ENCODE data around the gene GGA3. TPM values are rescaled to one million over a fixed set of nuclear protein-coding genes. Genes with fewer than 3 reads are reported as not detected.
"Not testable (repeated sequence)": the region's sequence is repeated elsewhere in the genome, so short reads cannot be mapped to it uniquely, and the experiment has no call there.

GGA3 gene
- polyA plus RNA-seq, 2 of the 4 experiments (the other 2 are of a cell fraction), result 35.8 to 43.6 TPM

GRCh38 chr17:75207760-75208159 is 53.6 kb downstream of the GGA3 start:
- no peak overlapping the region for H3K27ac ChIP-seq
- FAIRE-seq, result no peak

GRCh38 chr17:75207050-75207407 is 54.4 kb downstream of the GGA3 start:
- H3K27ac ChIP-seq, result peak overlapping the region in 1 of 2 experiments; percentile 96; a peak in 2 of 6 replicates
- CTCF ChIA-PET, result interaction anchor here (0.6 to 23.8 kb wide), 11 partner anchors 10 to 249 kb away, joined by 3 to 543 read pairs (median 5); partner anchors contain the start of genes ARMC7, NT5C and SUMO2
- H3K4me3 ChIP-seq, result peak overlapping the region; percentile 87
- H3K9me3 ChIP-seq; POLR2A ChIA-PET; DNase-seq (ENCODE audit: low read depth in 1 of 2, low spot score in 1 of 2); FAIRE-seq; ATAC-seq: not testable (repeated sequence)
- H3K4me2 ChIP-seq, result peak overlapping the region; percentile 84
- WGBS (ENCODE audit: missing lambda C conversion rate), result 86% methylated on average over 8 of the region's 8 CpGs
- H3K4me1 ChIP-seq, result peaks cover 19% of the 10 kb centered on the region; the same call in 2 of the 3 replicates

More at GRCh38 chr17:75207760-75208159, 53.6 kb downstream of the GGA3 start:
- 0 out of 4 replicates have a peak, but pooled peaks of 1 of the 2 experiments have one; percentile 35 for TF ChIP-seq CEBPB (IDR thresholded peaks at IDR 0.05)
- TF ChIP-seq GATA3 (IDR thresholded peaks at IDR 0.05; ENCODE audit: borderline replicate concordance), result no peak
- peak overlapping the region; percentile 84; the same call in 2 of the 3 replicates for H3K4me2 ChIP-seq
- no peak for DNase-seq (ENCODE audit: low read depth in 1 of 2, low spot score in 1 of 2)
- H3K9me3 ChIP-seq, result no peaks in the 10 kb centered on the region
- no peak for ATAC-seq
- peaks cover 19% of the 10 kb centered on the region; the same call in 2 of the 3 replicates for H3K4me1 ChIP-seq
- ChIA-PET POLR2A (interaction anchor here (0.7 kb wide), 1 partner anchor 253 kb away, joined by 3 read pairs; no protein-coding TSS in a partner anchor), CTCF (interaction anchor here (0.7 to 23.8 kb wide), 11 partner anchors 17 to 294 kb away, joined by 3 to 543 read pairs (median 4); partner anchors contain the start of genes ARMC7, NT5C and SUMO2)
- no peak overlapping the region for H3K4me3 ChIP-seq
- 86% methylated on average over 12 of the region's 12 CpGs for WGBS (ENCODE audit: missing lambda C conversion rate)

- ChIA-PET CTCF (interaction anchor here (1.0 to 23.8 kb wide), 11 partner anchors 11 to 146 kb away, joined by 3 to 543 read pairs (median 8); partner anchors contain the start of genes ARMC7, NT5C and SUMO2), POLR2A (interaction anchor here (0.6 to 1.7 kb wide), 10 partner anchors 9 to 333 kb away, joined by 3 to 9 read pairs (median 3); partner anchors contain the start of genes ARMC7, FDXR, GGA3 and JPT1)
- Histone ChIP-seq H3K4me1 (peaks cover 19% of the 10 kb centered on the region; the same call in 2 of the 3 replicates), H3K27ac (peak overlapping the region; percentile 94 to 96), H3K4me2 (peak overlapping the region; percentile 84), H3K9me3 (no peaks in the 10 kb centered on the region), H3K4me3 (peak overlapping the region; percentile 87)
- no peak; a peak in 1 of 6 replicates for ATAC-seq
- no peak for DNase-seq (ENCODE audit: low read depth in 1 of 2, low spot score in 1 of 2)
- WGBS (ENCODE audit: missing lambda C conversion rate), result under 1% methylated on average over 22 of the region's 22 CpGs
- FAIRE-seq, result no peak
- TF ChIP-seq PHF8 (IDR thresholded peaks at IDR 0.05; ENCODE audit: borderline replicate concordance, low read depth), result peak; percentile 66
- TF ChIP-seq HDAC2 (IDR thresholded peaks at IDR 0.05), result peak; percentile 37; the same call in 1 of the 2 replicates
- TF ChIP-seq FOSB (CRISPR knock-in tag; IDR thresholded peaks at IDR 0.05), result no peak
- TF ChIP-seq ZFP36 (IDR thresholded peaks at IDR 0.05; ENCODE audit: borderline replicate concordance, partially characterized antibody), result no peak
- peak; percentile 82 for TF ChIP-seq KDM5A (IDR thresholded peaks at IDR 0.05)
- TF ChIP-seq REST (IDR thresholded peaks at IDR 0.05), result no peak
Observed at GRCh38 chr17:75205793-75206163, 55.6 kb downstream of the GGA3 start.

- peak; percentile 92 to 94 for ATAC-seq
- peak within 1 kb of the TSS; percentile 87 for H3K4me3 ChIP-seq
- TF ChIP-seq JUNB (IDR thresholded peaks at IDR 0.05), result no peak
- peak in 1 of 2 experiments; percentile 43; a peak in 1 of 4 replicates for TF ChIP-seq CEBPB (IDR thresholded peaks at IDR 0.05)
- no peak; the same call in 1 of the 2 replicates for TF ChIP-seq TP53 (CRISPR knock-in tag; IDR thresholded peaks at IDR 0.05)
- TF ChIP-seq ATOH8 (CRISPR knock-in tag; IDR thresholded peaks at IDR 0.05; ENCODE audit: low read depth), result no peak
- TF ChIP-seq MYC (IDR thresholded peaks at IDR 0.05; ENCODE audit: borderline replicate concordance, low read length), result peak; percentile 58; the same call in 1 of the 2 replicates
- no peak for TF ChIP-seq FOXS1 (CRISPR knock-in tag; IDR thresholded peaks at IDR 0.05)
- no peak for TF ChIP-seq EHF (CRISPR knock-in tag; IDR thresholded peaks at IDR 0.05)
- TF ChIP-seq ZC3H11A (IDR thresholded peaks at IDR 0.05), result no peak
- TF ChIP-seq ZSCAN20 (CRISPR knock-in tag; IDR thresholded peaks at IDR 0.05), result no peak
- no peak for TF ChIP-seq POLR2AphosphoS2 (conservative IDR thresholded peaks at IDR 0.05; ENCODE audit: low read length)
- TF ChIP-seq KDM5A (IDR thresholded peaks at IDR 0.05), result no peak; the same call in 1 of the 2 replicates
- TF ChIP-seq MAFK (IDR thresholded peaks at IDR 0.05; ENCODE audit: partially characterized antibody), result no peak
- TF ChIP-seq EP300 (IDR thresholded peaks at IDR 0.05), result no peak; a peak in 1 of 5 replicates
- TF ChIP-seq HOXB5 (CRISPR knock-in tag; IDR thresholded peaks at IDR 0.05), result no peak
- TF ChIP-seq SREBF2 (IDR thresholded peaks at IDR 0.05), result peak; percentile 31; the same call in 1 of the 2 replicates
- no peak for TF ChIP-seq NR3C1 (IDR thresholded peaks at IDR 0.05)
- no peak for TF ChIP-seq HOXA7 (CRISPR knock-in tag; IDR thresholded peaks at IDR 0.05)
- no peak for TF ChIP-seq FOSL2 (IDR thresholded peaks at IDR 0.05)
- TF ChIP-seq FOSL2 (CRISPR knock-in tag; IDR thresholded peaks at IDR 0.05), result peak; percentile 22; the same call in 1 of the 2 replicates
Observed at GRCh38 chr17:75205037-75205792, 56.2 kb downstream of the GGA3 start, which contains the start of gene NUP85. NUP85 (plus strand) TSS chr17:75205679; CDS start chr17:75205762, 83 bp downstream.

More at GRCh38 chr17:75205037-75205792, 56.2 kb downstream of the GGA3 start, which contains the start of gene NUP85:
- FAIRE-seq, result peak; percentile 86
- ChIA-PET POLR2A (interaction anchor here (0.6 to 1.7 kb wide), 14 partner anchors 10 to 332 kb away, joined by 3 to 9 read pairs (median 3); partner anchors contain the start of genes ARMC7, FDXR, GGA3 and JPT1), CTCF (interaction anchor here (1.0 to 23.8 kb wide), 11 partner anchors 11 to 246 kb away, joined by 3 to 543 read pairs (median 8); partner anchors contain the start of genes ARMC7, NT5C and SUMO2)
- Histone ChIP-seq H3K27ac (peak within 1 kb of the TSS; percentile 94 to 96), H3K4me1 (peaks cover 19% of the 10 kb centered on the region; the same call in 2 of the 3 replicates), H3K4me2 (peak within 1 kb of the TSS; percentile 84), H3K9me3 (no peaks in the 10 kb centered on the region)
- WGBS (ENCODE audit: missing lambda C conversion rate), result 1% methylated on average over 51 of the region's 57 CpGs
- DNase-seq (ENCODE audit: low read depth in 1 of 2, low spot score in 1 of 2), result peak; percentile 99 to 100

Measured in A549 (cell line).